H9 (cell line): ENCODE results near the gene AMIGO3. TPM values are rescaled to one million over a fixed set of nuclear protein-coding genes. Genes with fewer than 3 reads are reported as not detected.

Source experiments
- DNase-seq: peaks from one replicate; pipeline ENCODE4 v3.0.0-alpha.2; 2017
- H2AFZ ChIP-seq: one replicate; pipeline ENCODE4 v1.6.1; 2013; ENCODE audit warnings: mild to moderate bottlenecking, low read length, control low read depth, moderate library complexity
- H2AK5ac ChIP-seq: 2 replicates; pipeline ENCODE4 v1.6.1; 2013; ENCODE audit warnings: low read length, control low read depth, mixed read lengths; ENCODE audit not compliant: insufficient read length
- H2BK120ac ChIP-seq: one replicate; pipeline ENCODE4 v1.6.1; 2013; ENCODE audit warnings: low read depth, mild to moderate bottlenecking, low read length, control low read depth, inconsistent platforms; ENCODE audit not compliant: poor library complexity, severe bottlenecking
- H2BK12ac ChIP-seq: 2 replicates; pipeline ENCODE4 v1.6.1; 2013; ENCODE audit warnings: low read length, control low read depth, mixed read lengths, low read depth; ENCODE audit not compliant: insufficient read length
- H2BK15ac ChIP-seq: 2 replicates; pipeline ENCODE4 v1.6.1; 2013; ENCODE audit warnings: low read depth, low read length, control low read depth
- H2BK20ac ChIP-seq: one replicate; pipeline ENCODE4 v1.6.1; 2013; ENCODE audit warnings: low read depth, mild to moderate bottlenecking, low read length, control low read depth, inconsistent platforms; ENCODE audit not compliant: poor library complexity, severe bottlenecking
- H2BK5ac ChIP-seq: 2 replicates; pipeline ENCODE4 v1.6.1; 2013; ENCODE audit warnings: low read length, control low read depth, mixed read lengths; ENCODE audit not compliant: insufficient read length
- H3K14ac ChIP-seq: 2 replicates; pipeline ENCODE4 v1.6.1; 2013; ENCODE audit warnings: low read length, control low read depth; ENCODE audit not compliant: insufficient read depth
- H3K18ac ChIP-seq: 2 replicates; pipeline ENCODE4 v1.6.1; 2013; ENCODE audit warnings: low read depth, mild to moderate bottlenecking, mixed read lengths, low read length, control low read depth; ENCODE audit not compliant: insufficient read length
- H3K23ac ChIP-seq: 2 replicates; pipeline ENCODE4 v1.6.1; 2013; ENCODE audit warnings: low read length, control low read depth, mixed read lengths, low read depth; ENCODE audit not compliant: insufficient read length
- H3K23me2 ChIP-seq: 2 replicates; pipeline ENCODE4 v1.6.1; 2013; ENCODE audit warnings: low read depth, mild to moderate bottlenecking, mixed read lengths, low read length, control low read depth; ENCODE audit not compliant: insufficient read length, poor library complexity, severe bottlenecking
- H3K27ac ChIP-seq: 2 replicates; pipeline ENCODE4 v1.5.1; 2013; ENCODE audit warnings: low read length, control low read depth, mixed read lengths, low read depth; ENCODE audit not compliant: insufficient read length
- H3K27me3 ChIP-seq: 2 replicates; pipeline ENCODE4 v1.6.1; 2013; ENCODE audit warnings: low read length, control low read depth, inconsistent platforms; ENCODE audit not compliant: insufficient read depth
- H3K4ac ChIP-seq: 2 replicates; pipeline ENCODE4 v1.6.1; 2013; ENCODE audit warnings: low read depth, mild to moderate bottlenecking, control low read depth, inconsistent platforms, low read length, moderate library complexity
- H3K4me1 ChIP-seq: 2 replicates; pipeline ENCODE4 v1.6.1; 2013; ENCODE audit warnings: low read length, control low read depth, inconsistent platforms; ENCODE audit not compliant: insufficient read depth
- H3K4me2 ChIP-seq: 2 replicates; pipeline ENCODE4 v1.6.1; 2013; ENCODE audit warnings: low read length, control low read depth, mixed read lengths; ENCODE audit not compliant: insufficient read length, insufficient read depth
- H3K56ac ChIP-seq: 2 replicates; pipeline ENCODE4 v1.6.1; 2013; ENCODE audit warnings: low read depth, mild to moderate bottlenecking, mixed read lengths, low read length, control low read depth; ENCODE audit not compliant: insufficient read length
- H3K79me1 ChIP-seq: 2 replicates; pipeline ENCODE4 v1.6.1; 2013; ENCODE audit warnings: low read depth, mild to moderate bottlenecking, moderate library complexity, low read length, control low read depth, inconsistent platforms; ENCODE audit not compliant: insufficient read depth, poor library complexity, severe bottlenecking
- H3K79me2 ChIP-seq: 2 replicates; pipeline ENCODE4 v1.6.1; 2013; ENCODE audit warnings: low read length, control low read depth, inconsistent platforms; ENCODE audit not compliant: insufficient read depth
- H3K9ac ChIP-seq: 2 replicates; pipeline ENCODE4 v1.6.1; 2013; ENCODE audit warnings: low read length, control low read depth, mixed read lengths; ENCODE audit not compliant: insufficient read length; ENCODE audit errors: extremely low read depth
- H3K9me3 ChIP-seq: one replicate; pipeline ENCODE4 v1.6.1; 2013; ENCODE audit warnings: low read depth, low read length, inconsistent platforms; ENCODE audit not compliant: control insufficient read depth
- H3T11ph ChIP-seq: one replicate; pipeline ENCODE4 v1.6.1; 2013; ENCODE audit warnings: mild to moderate bottlenecking, low read length, control low read depth, inconsistent platforms
- H4K20me1 ChIP-seq: one replicate; pipeline ENCODE4 v1.6.1; 2013; ENCODE audit not compliant: control insufficient read depth, insufficient read length, insufficient read depth
- H4K5ac ChIP-seq: 2 replicates; pipeline ENCODE4 v1.6.1; 2013; ENCODE audit warnings: low read depth, mild to moderate bottlenecking, mixed read lengths, low read length, control low read depth; ENCODE audit not compliant: insufficient read length
- H4K8ac ChIP-seq: replicated peaks from 2 replicates; pipeline ENCODE4 v1.6.1; 2013; ENCODE audit warnings: low read length, control low read depth, mixed read lengths, low read depth; ENCODE audit not compliant: insufficient read length
- H4K91ac ChIP-seq: 2 replicates; pipeline ENCODE4 v1.6.1; 2013; ENCODE audit warnings: low read depth, mild to moderate bottlenecking, moderate library complexity, mixed read lengths, low read length, control low read depth; ENCODE audit not compliant: insufficient read length
- H3K27ac Mint-ChIP-seq, 3 experiments: 2 replicates in 2 of 3; 3 replicates in 1 of 3; pipeline ENCODE4 v1.8.0; 2020 to 2021; ENCODE audit warnings: mixed read lengths in 3 of 3, mild to moderate bottlenecking in 1 of 3, moderate library complexity in 1 of 3
- H3K27me3 Mint-ChIP-seq: 2 replicates; pipeline ENCODE4 v1.8.0; 2021; ENCODE audit warnings: low read depth, mild to moderate bottlenecking, moderate library complexity, mixed read lengths
- H3K36me3 Mint-ChIP-seq, 3 experiments: 2 replicates in 2 of 3; 3 replicates in 1 of 3; pipeline ENCODE4 v1.8.0; 2020 to 2021; ENCODE audit warnings: low read depth in 3 of 3, mixed read lengths in 3 of 3; ENCODE audit not compliant: insufficient read depth in 1 of 3
- H3K4me1 Mint-ChIP-seq, 2 experiments: 2 replicates each; pipeline ENCODE4 v1.8.0; 2020; ENCODE audit warnings: mixed read lengths in 2 of 2
- H3K4me3 Mint-ChIP-seq, 2 experiments: 2 replicates in 1 of 2; 3 replicates in 1 of 2; pipeline ENCODE4 v1.8.0; 2020 to 2021; ENCODE audit warnings: mild to moderate bottlenecking in 2 of 2, mixed read lengths in 2 of 2, moderate library complexity in 1 of 2
- H3K9me3 Mint-ChIP-seq, 2 experiments: 2 replicates in 1 of 2; 3 replicates in 1 of 2; pipeline ENCODE4 v1.8.0; 2020; ENCODE audit warnings: mild to moderate bottlenecking in 2 of 2, mixed read lengths in 2 of 2, moderate library complexity in 1 of 2
- CTCF ChIP-seq: fragments of 200-600 bp; sonication (generic); conservative IDR thresholded peaks from 3 replicates; pipeline ENCODE4 v1.8.0; 2021; ENCODE audit warnings: antibody characterized with exemption, mild to moderate bottlenecking
- WGBS: extraction: QIAGEN DNeasy Blood & Tissue Kit; methylation state at CpG from one replicate; pipeline ENCODE4 v1.1.7; 2013; ENCODE audit warnings: missing lambda C conversion rate, low lambda C conversion rate, mixed read lengths; ENCODE audit not compliant: insufficient read length; ENCODE audit errors: extremely low coverage; 5-methylcytosine and 5-hydroxymethylcytosine counted together
- total RNA-seq: library from RNA; stranded (reverse); gene quantifications from 2 replicates; pipeline ENCODE4 v1.2.1, GENCODE V29; 2021

Gene AMIGO3
- total RNA-seq, 1 experiment from 2014 or later, result 3.8 TPM

- H2AFZ ChIP-seq, result no peak overlapping the region
- peaks cover 18% of the 10 kb centered on the region for H3K23me2 ChIP-seq
- TF ChIP-seq CTCF, result no peak
- H4K5ac ChIP-seq, result no peak overlapping the region
- H3K79me1 ChIP-seq, result peaks cover 2% of the 10 kb centered on the region
- Mint-ChIP-seq H3K4me3 (peak overlapping the region; percentile 79 to 87), H3K27ac (peak overlapping the region; percentile 3 to 95 (median 14); a peak in 3 of 7 replicates), H3K27me3 (peaks cover 4% of the 10 kb centered on the region), H3K4me1 (peaks cover 15% of the 10 kb centered on the region in 2 experiments), H3K36me3 (peaks cover 0 to 38% (median 34%) of the 10 kb centered on the region in 3 experiments; a peak in 6 of 7 replicates), H3K9me3 (no peaks in the 10 kb centered on the region)
- H2BK120ac ChIP-seq, result no peak overlapping the region
- no peak overlapping the region for H3K18ac ChIP-seq
- H2BK15ac ChIP-seq, result no peak overlapping the region
- no peaks in the 10 kb centered on the region for H4K20me1 ChIP-seq
- no peaks in the 10 kb centered on the region for H3K79me2 ChIP-seq
- no peak overlapping the region for H3K27ac ChIP-seq
- H3K4me1 ChIP-seq, result no peaks in the 10 kb centered on the region
- no peaks in the 10 kb centered on the region for H3K9me3 ChIP-seq
- no CpG with 5 or more reads among the region's 33 CpGs for WGBS
- H3K9ac ChIP-seq, result peak overlapping the region; percentile 23
- H3K4ac ChIP-seq, result no peak overlapping the region
- DNase-seq, result no peak
- no peak overlapping the region for H4K91ac ChIP-seq
- H3K27me3 ChIP-seq, result no peaks in the 10 kb centered on the region
- H4K8ac ChIP-seq, result no peak overlapping the region
- H3K23ac ChIP-seq, result no peak overlapping the region
- no peak overlapping the region for H2AK5ac ChIP-seq
- peak overlapping the region; percentile 47 for H3K14ac ChIP-seq
- no peak overlapping the region for H2BK20ac ChIP-seq
- no peak overlapping the region for H2BK5ac ChIP-seq
- peak overlapping the region; percentile 44 for H3K4me2 ChIP-seq
- H3K56ac ChIP-seq, result no peak overlapping the region
- no peak overlapping the region for H3T11ph ChIP-seq
- no peak overlapping the region for H2BK12ac ChIP-seq
These were observed 648 bp downstream of the AMIGO3 start for GRCh38 chr3:49718858-49719213.
